ENCODE results near the gene ZNF292. TPM values are rescaled to one million over a fixed set of nuclear protein-coding genes. Genes with fewer than 3 reads are reported as not detected.
"Not testable (repeated sequence)": the region's sequence is repeated elsewhere in the genome, so short reads cannot be mapped to it uniquely, and the experiment has no call there.

ZNF292 gene
- total RNA-seq, 3 donors from 2014 or later (not counting 1 experiment from before 2014, with no cell fraction given) = 78.7 to 90.4 (median 89.4) TPM

- TF ChIP-seq, protein P1, sequence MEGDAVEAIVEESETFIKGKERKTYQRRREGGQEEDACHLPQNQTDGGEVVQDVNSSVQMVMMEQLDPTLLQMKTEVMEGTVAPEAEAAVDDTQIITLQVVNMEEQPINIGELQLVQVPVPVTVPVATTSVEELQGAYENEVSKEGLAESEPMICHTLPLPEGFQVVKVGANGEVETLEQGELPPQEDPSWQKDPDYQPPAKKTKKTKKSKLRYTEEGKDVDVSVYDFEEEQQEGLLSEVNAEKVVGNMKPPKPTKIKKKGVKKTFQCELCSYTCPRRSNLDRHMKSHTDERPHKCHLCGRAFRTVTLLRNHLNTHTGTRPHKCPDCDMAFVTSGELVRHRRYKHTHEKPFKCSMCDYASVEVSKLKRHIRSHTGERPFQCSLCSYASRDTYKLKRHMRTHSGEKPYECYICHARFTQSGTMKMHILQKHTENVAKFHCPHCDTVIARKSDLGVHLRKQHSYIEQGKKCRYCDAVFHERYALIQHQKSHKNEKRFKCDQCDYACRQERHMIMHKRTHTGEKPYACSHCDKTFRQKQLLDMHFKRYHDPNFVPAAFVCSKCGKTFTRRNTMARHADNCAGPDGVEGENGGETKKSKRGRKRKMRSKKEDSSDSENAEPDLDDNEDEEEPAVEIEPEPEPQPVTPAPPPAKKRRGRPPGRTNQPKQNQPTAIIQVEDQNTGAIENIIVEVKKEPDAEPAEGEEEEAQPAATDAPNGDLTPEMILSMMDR (IDR thresholded peaks at IDR 0.05) = no peak
- Mint-ChIP-seq H3K4me3 (no peak overlapping the region), H3K4me1 (peaks cover 53 to 56% of the 10 kb centered on the region in 2 donors), H3K36me3 (no peaks in the 10 kb centered on the region), H3K27me3 (ENCODE audit: low read depth in 2 of 2) (no peaks in the 10 kb centered on the region), H3K27ac (no peak overlapping the region), H3K9me3 (no peaks in the 10 kb centered on the region)
- DNase-seq = no peak
- WGBS (ENCODE audit: insufficient coverage) = 93% methylated on average over 2 of the region's 2 CpGs
- no peak overlapping the region for H3K4me3 ChIP-seq (ENCODE audit: low read length)
- intact Hi-C loops (cut with micrococcal nuclease) = no loop called here
- no peak overlapping the region for H3K27ac ChIP-seq (ENCODE audit: low read length)
- H3K9me3 ChIP-seq (ENCODE audit: control insufficient read depth, insufficient read depth, low read length) = no peaks in the 10 kb centered on the region
- no peak for ATAC-seq
- no peaks in the 10 kb centered on the region for H3K27me3 ChIP-seq (ENCODE audit: control insufficient read depth, insufficient read depth, low read length)
- peaks cover 11% of the 10 kb centered on the region for H3K4me1 ChIP-seq (ENCODE audit: control insufficient read depth, insufficient read depth, low read length)
- peaks cover 13% of the 10 kb centered on the region for H3K36me3 ChIP-seq (ENCODE audit: control insufficient read depth, insufficient read depth, low read length)
Observed at GRCh38 chr6:87184762-87185250, 29.4 kb downstream of the ZNF292 start.

- peaks cover 54 to 57% of the 10 kb centered on the region in 2 donors for H3K4me1 Mint-ChIP-seq
- H3K27me3 ChIP-seq (ENCODE audit: control insufficient read depth, insufficient read depth, low read length) = no peaks in the 10 kb centered on the region
- H3K9me3 Mint-ChIP-seq = no peaks in the 10 kb centered on the region
- H3K27ac ChIP-seq (ENCODE audit: low read length) = no peak overlapping the region
- no peak overlapping the region for H3K4me3 ChIP-seq (ENCODE audit: low read length)
- no peak for DNase-seq
- ATAC-seq = no peak
- no peaks in the 10 kb centered on the region for H3K36me3 Mint-ChIP-seq
- WGBS (ENCODE audit: insufficient coverage) = 100% methylated on average over 1 of the region's 1 CpG
- H3K27ac Mint-ChIP-seq = peak overlapping the region in 1 of 2 donors; percentile 39
- H3K27me3 Mint-ChIP-seq (ENCODE audit: low read depth in 2 of 2) = no peaks in the 10 kb centered on the region
- TF ChIP-seq, protein P1 (IDR thresholded peaks at IDR 0.05) = no peak
- H3K4me3 Mint-ChIP-seq = no peak overlapping the region
- H3K4me1 ChIP-seq (ENCODE audit: control insufficient read depth, insufficient read depth, low read length) = no peaks in the 10 kb centered on the region
- H3K36me3 ChIP-seq (ENCODE audit: control insufficient read depth, insufficient read depth, low read length) = no peaks in the 10 kb centered on the region
- intact Hi-C loops (cut with micrococcal nuclease) = no loop called here
- H3K9me3 ChIP-seq (ENCODE audit: control insufficient read depth, insufficient read depth, low read length) = no peaks in the 10 kb centered on the region
Observed at GRCh38 chr6:87196275-87196842, 41.0 kb downstream of the ZNF292 start.

DNA sequence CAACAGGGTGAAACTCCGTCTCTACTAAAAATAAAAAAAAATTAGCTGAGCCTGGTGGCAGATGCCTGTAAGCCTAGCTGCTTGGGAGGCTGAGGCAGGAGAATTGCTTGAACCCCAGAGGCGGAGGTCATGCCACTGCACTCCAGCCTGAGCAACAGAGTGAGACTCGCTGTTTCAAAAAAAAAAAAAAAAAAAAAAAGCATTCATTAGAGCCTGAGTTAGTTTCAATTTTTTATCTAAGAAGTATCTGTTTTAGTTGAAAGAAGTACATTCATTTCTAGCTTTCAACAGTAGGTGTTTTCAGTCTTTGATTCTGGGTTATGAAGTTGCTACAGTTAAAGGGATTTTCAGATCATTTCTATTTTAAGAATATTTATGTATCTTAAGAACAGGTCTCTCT is 42.2 kb downstream of the ZNF292 start:
- Mint-ChIP-seq H3K36me3 (no peaks in the 10 kb centered on the region), H3K4me3 (no peak overlapping the region), H3K9me3 (no peaks in the 10 kb centered on the region), H3K27ac (no peak overlapping the region), H3K4me1 (peaks cover 54 to 55% of the 10 kb centered on the region in 2 donors), H3K27me3 (ENCODE audit: low read depth in 2 of 2) (no peaks in the 10 kb centered on the region)
- Histone ChIP-seq H3K4me3 (ENCODE audit: low read length) (no peak overlapping the region), H3K4me1 (ENCODE audit: control insufficient read depth, insufficient read depth, low read length) (no peaks in the 10 kb centered on the region), H3K9me3 (ENCODE audit: control insufficient read depth, insufficient read depth, low read length) (no peaks in the 10 kb centered on the region), H3K27ac (ENCODE audit: low read length) (no peak overlapping the region), H3K36me3 (ENCODE audit: control insufficient read depth, insufficient read depth, low read length) (no peaks in the 10 kb centered on the region), H3K27me3 (ENCODE audit: control insufficient read depth, insufficient read depth, low read length) (no peaks in the 10 kb centered on the region)
- 96% methylated on average over 2 of the region's 3 CpGs for WGBS (ENCODE audit: insufficient coverage)
- ATAC-seq = no peak
- no peak for DNase-seq
- TF ChIP-seq, protein P1 (IDR thresholded peaks at IDR 0.05) = no peak
- intact Hi-C loops (cut with micrococcal nuclease) = no loop called here

- DNase-seq = not testable (repeated sequence)
- peaks cover 50% of the 10 kb centered on the region in 2 donors for H3K4me1 Mint-ChIP-seq
Observed at GRCh38 chr6:87198022-87198810, 42.9 kb downstream of the ZNF292 start.

More at GRCh38 chr6:87198022-87198810, 42.9 kb downstream of the ZNF292 start:
- H3K9me3 Mint-ChIP-seq; H3K4me3 ChIP-seq (ENCODE audit: low read length); H3K27me3 ChIP-seq (ENCODE audit: control insufficient read depth, insufficient read depth, low read length); intact Hi-C loops (cut with micrococcal nuclease); H3K27ac Mint-ChIP-seq; H3K4me3 Mint-ChIP-seq; H3K27me3 Mint-ChIP-seq (ENCODE audit: low read depth in 2 of 2); H3K4me1 ChIP-seq (ENCODE audit: control insufficient read depth, insufficient read depth, low read length); H3K27ac ChIP-seq (ENCODE audit: low read length); H3K36me3 ChIP-seq (ENCODE audit: control insufficient read depth, insufficient read depth, low read length); H3K9me3 ChIP-seq (ENCODE audit: control insufficient read depth, insufficient read depth, low read length); H3K36me3 Mint-ChIP-seq; ATAC-seq: not testable (repeated sequence)
- over 99% methylated on average over 12 of the region's 15 CpGs for WGBS (ENCODE audit: insufficient coverage)

All from natural killer cell (primary cell).